ENCODE data around the gene IER2. TPM values are rescaled to one million over a fixed set of nuclear protein-coding genes. Genes with fewer than 3 reads are reported as not detected.
A peak's percentile ranks its signal among the peaks of the same experiment; 100 is the strongest.

The IER2 gene
- total and polyA plus RNA-seq, 8 donors = 32.3 to 421 (median 79.8) TPM

- peak; percentile 99 for DNase-seq
- TF ChIP-seq CTCF (IDR thresholded peaks at IDR 0.05) = no peak
- TF ChIP-seq EP300 (IDR thresholded peaks at IDR 0.05) = peak; percentile 44
- peak; percentile 98 to 100 (median 99) for TF ChIP-seq POLR2AphosphoS5 (IDR thresholded peaks at IDR 0.05)
- peak in 2 of 4 donors; percentile 94 for TF ChIP-seq POLR2A (IDR thresholded peaks at IDR 0.05)
- WGBS, 5 donors = 0 to 1% (median 0%) methylated on average over 53 to 71 of the region's 71 CpGs
- H3K4me3 ChIP-seq = peak overlapping the region; percentile 85 to 92 (median 88)
- no peaks in the 10 kb centered on the region for H3K27me3 ChIP-seq
- peaks cover 24 to 50% (median 43%) of the 10 kb centered on the region in 4 donors for H3K4me1 ChIP-seq
- H3K9me3 ChIP-seq = no peaks in the 10 kb centered on the region
- H3K36me3 ChIP-seq = no peaks in the 10 kb centered on the region
- intact Hi-C loops (cut with DNase I; ENCODE audit: low total_unique reads) = no loop called here
- H3K27ac ChIP-seq = peak overlapping the region; percentile 96 to 99 (median 99)
Observed at GRCh38 chr19:13151605-13152355, 1.6 kb downstream of the IER2 start.

- peak overlapping the region; percentile 85 to 92 (median 88) for H3K4me3 ChIP-seq
- H3K27me3 ChIP-seq = no peaks in the 10 kb centered on the region
- H3K9me3 ChIP-seq = no peaks in the 10 kb centered on the region
- DNase-seq = no peak
- H3K4me1 ChIP-seq = peaks cover 24 to 50% (median 42%) of the 10 kb centered on the region in 4 donors
- WGBS, 5 donors = 0 to 1% (median 1%) methylated on average over 21 to 25 of the region's 25 CpGs
- TF ChIP-seq EP300 (IDR thresholded peaks at IDR 0.05) (no peak), POLR2A (IDR thresholded peaks at IDR 0.05) (no peak), POLR2AphosphoS5 (IDR thresholded peaks at IDR 0.05) (no peak), CTCF (IDR thresholded peaks at IDR 0.05) (no peak)
- H3K36me3 ChIP-seq = no peaks in the 10 kb centered on the region
- peak overlapping the region; percentile 96 to 99 (median 99) for H3K27ac ChIP-seq
- intact Hi-C loops (cut with DNase I; ENCODE audit: low total_unique reads) = no loop called here
Observed at GRCh38 chr19:13152356-13152973, 2.3 kb downstream of the IER2 start.

- peak overlapping the region; percentile 96 to 99 (median 99) for H3K27ac ChIP-seq
- no peaks in the 10 kb centered on the region for H3K9me3 ChIP-seq
- TF ChIP-seq CTCF (IDR thresholded peaks at IDR 0.05) (no peak), POLR2A (IDR thresholded peaks at IDR 0.05) (peak in 3 of 4 donors; percentile 98 to 100 (median 99)), POLR2AphosphoS5 (IDR thresholded peaks at IDR 0.05) (peak; percentile 99 to 100 (median 100))
- peak overlapping the region; percentile 85 to 92 (median 88) for H3K4me3 ChIP-seq
- peak; percentile 97 to 98 for DNase-seq
- H3K36me3 ChIP-seq = no peaks in the 10 kb centered on the region
- WGBS, 5 donors = 0% methylated on average over 28 to 59 of the region's 59 CpGs
- no peaks in the 10 kb centered on the region for H3K27me3 ChIP-seq
- H3K4me1 ChIP-seq = peaks cover 24 to 49% (median 42%) of the 10 kb centered on the region in 4 donors
- intact Hi-C loops (cut with DNase I; ENCODE audit: low total_unique reads) = no loop called here
Observed at GRCh38 chr19:13152974-13153568, 2.9 kb downstream of the IER2 start.

GRCh38 chr19:13153569-13154240 is 3.5 kb downstream of the IER2 start:
- 0 to 1% (median 0%) methylated on average over 50 to 69 of the region's 69 CpGs for WGBS, 5 donors
- Histone ChIP-seq H3K4me1 (peaks cover 22 to 43% (median 37%) of the 10 kb centered on the region in 4 donors), H3K27me3 (no peaks in the 10 kb centered on the region), H3K9me3 (no peaks in the 10 kb centered on the region), H3K27ac (peak overlapping the region; percentile 96 to 99 (median 99)), H3K4me3 (peak overlapping the region; percentile 85 to 92 (median 88)), H3K36me3 (no peaks in the 10 kb centered on the region)
- intact Hi-C loops (cut with DNase I; ENCODE audit: low total_unique reads) = no loop called here
- TF ChIP-seq POLR2AphosphoS5 (IDR thresholded peaks at IDR 0.05) = peak in 1 of 3 donors; percentile 85
- TF ChIP-seq EP300 (IDR thresholded peaks at IDR 0.05) = no peak
- no peak for TF ChIP-seq POLR2A (IDR thresholded peaks at IDR 0.05)
- no peak for TF ChIP-seq CTCF (IDR thresholded peaks at IDR 0.05)
- peak; percentile 44 to 83 for DNase-seq
